Measurements from ENCODE around the gene FAT4. TPM values are rescaled to one million over a fixed set of nuclear protein-coding genes. Genes with fewer than 3 reads are reported as not detected.

The FAT4 gene
- total RNA-seq, 1 experiment from 2014 or later, result not detected

DNA sequence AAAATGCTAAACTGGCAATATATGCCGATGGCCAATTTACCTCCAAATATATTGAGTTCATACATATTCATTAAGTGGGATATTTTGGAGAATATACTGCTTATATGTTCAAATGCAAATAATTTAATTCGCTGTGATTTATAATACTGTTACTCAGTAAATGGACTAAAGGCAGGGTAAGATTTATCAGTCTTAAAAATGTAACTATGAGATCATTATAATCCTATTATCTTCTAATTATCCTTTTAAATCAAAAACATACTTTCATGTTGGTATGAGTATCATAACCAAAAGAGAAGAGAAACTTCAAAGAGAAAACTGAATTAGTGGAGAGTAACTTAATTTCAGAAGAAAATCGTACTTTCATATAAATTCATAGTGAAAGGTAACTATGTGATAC, 44.6 kb downstream of the FAT4 start:
- DNase-seq (ENCODE audit: low spot score), result no peak
- in situ Hi-C loops (cut with HindIII; ENCODE audit: low sequenced_read_pairs), result no loop called here

DNA sequence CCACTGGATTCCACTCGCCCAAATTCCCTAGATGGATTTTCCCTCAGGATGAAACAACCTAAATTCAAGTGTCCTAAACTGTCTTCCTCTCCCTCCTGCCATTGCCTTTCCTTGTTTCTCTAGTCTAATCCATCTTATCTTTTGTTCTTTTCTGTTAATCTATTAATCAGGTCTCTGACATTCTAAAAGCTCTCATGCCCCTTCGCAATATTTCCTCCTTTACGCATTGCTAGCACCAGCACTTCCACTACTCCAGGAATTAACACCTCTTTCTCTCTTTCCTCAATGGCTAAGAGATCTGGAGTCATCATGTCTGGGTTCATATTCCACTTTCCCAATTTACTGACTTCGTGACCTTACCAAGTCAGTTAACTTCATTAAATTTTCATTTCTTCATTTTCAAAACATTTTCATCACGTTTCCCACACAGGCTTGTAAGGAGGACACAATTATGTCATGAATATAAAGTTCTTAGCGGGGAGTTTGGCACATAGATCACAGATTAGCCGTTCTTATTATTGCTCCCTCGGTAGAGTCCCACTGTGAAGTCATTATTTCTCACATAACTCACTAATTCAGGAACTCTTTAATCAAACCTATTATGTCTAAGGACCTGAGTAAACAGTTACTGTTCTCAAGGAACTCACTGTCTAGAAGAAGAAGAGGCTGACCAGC, 45.3 kb downstream of the FAT4 start:
- in situ Hi-C loops (cut with HindIII; ENCODE audit: low sequenced_read_pairs), result no loop called here
- DNase-seq (ENCODE audit: low spot score), result no peak

DNA sequence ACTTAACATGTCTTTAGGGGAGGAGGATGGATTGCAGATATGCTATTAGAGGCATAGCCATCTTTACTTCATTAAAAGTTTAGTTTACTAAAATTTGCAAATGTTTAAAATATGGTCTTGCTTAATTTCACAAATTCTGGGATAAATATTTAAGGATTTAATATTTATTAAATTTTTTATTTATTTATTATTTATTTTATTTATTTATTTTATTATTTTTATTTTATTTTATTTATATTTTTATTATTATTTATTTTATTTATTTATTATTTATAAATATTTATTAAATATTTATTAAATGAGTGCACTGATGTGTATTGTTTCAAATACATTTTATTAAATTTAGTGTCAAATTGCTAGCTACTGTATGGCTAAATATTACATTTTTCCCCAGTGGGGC, 46.0 kb downstream of the FAT4 start:
- no peak for DNase-seq (ENCODE audit: low spot score)
- in situ Hi-C loops (cut with HindIII; ENCODE audit: low sequenced_read_pairs), result no loop called here

Measured in G401 (cell line).